Peyer's patch (tissue), 4 donors: ENCODE data around the gene ABR. TPM values are rescaled to one million over a fixed set of nuclear protein-coding genes. Genes with fewer than 3 reads are reported as not detected.

Experiments
- DNase-seq, 3 donors: peaks; one replicate each; pipeline ENCODE4 v3.0.0-alpha.2; 2017 to 2019
- H3K27ac ChIP-seq, 4 donors: fragments of 200-600 bp; sonication (generic); one replicate each; pipeline ENCODE4 v1.5.1; 2016 to 2019
- H3K27me3 ChIP-seq, 2 donors: fragments of 200-600 bp; sonication (generic); one replicate each; pipeline ENCODE4 v1.5.1; 2019
- H3K36me3 ChIP-seq, 3 donors: fragments of 200-600 bp; sonication (generic); one replicate each; pipeline ENCODE4 v1.5.1; 2016 to 2019
- H3K4me1 ChIP-seq, 4 donors: fragments of 200-600 bp; sonication (generic); one replicate each; pipeline ENCODE4 v1.5.1; 2016 to 2019
- H3K4me3 ChIP-seq, 4 donors: fragments of 200-600 bp; sonication (generic); 1 replicate in 3 of 4; 2 replicates in 1 of 4; pipeline ENCODE4 v1.5.1; 2016 to 2019; ENCODE audit warnings: mild to moderate bottlenecking in 1 of 4
- H3K9me3 ChIP-seq, 4 donors: fragments of 200-600 bp; sonication (generic); one replicate each; pipeline ENCODE4 v1.5.1; 2016 to 2019; ENCODE audit warnings: mild to moderate bottlenecking in 1 of 4
- CTCF ChIP-seq, 6 experiments: fragments of 450-650 bp in 4 of 6; fragments of 200-600 bp in 2 of 6; sonication (generic) in 1 of 6; IDR thresholded peaks; one replicate each; pipeline ENCODE4 v1.5.1; 2017 to 2019; ENCODE audit warnings: antibody characterized with exemption in 6 of 6, mild to moderate bottlenecking in 3 of 6, moderate library complexity in 1 of 6
- POLR2A ChIP-seq, 2 donors: fragments of 450-650 bp; IDR thresholded peaks; one replicate each; pipeline ENCODE4 v1.5.1; 2017; ENCODE audit warnings: antibody characterized with exemption in 2 of 2, mild to moderate bottlenecking in 2 of 2, moderate library complexity in 2 of 2
- total RNA-seq, 4 donors: library from RNA; depleted of rRNA; stranded (reverse); fragments of >200 nt; gene quantifications; one replicate each; pipeline ENCODE4 v1.1.0, GENCODE V29; 2016

Gene ABR
- total RNA-seq, 4 donors from 2014 or later = 220 to 753 (median 440) TPM

GRCh38 chr17:1226308-1226707, 46.5 kb upstream of the ABR start:
- DNase-seq = no peak
- Histone ChIP-seq H3K27ac (no peak overlapping the region), H3K9me3 (no peaks in the 10 kb centered on the region), H3K4me3 (no peak overlapping the region), H3K4me1 (peaks cover 0 to 34% (median 15%) of the 10 kb centered on the region in 4 donors), H3K27me3 (no peaks in the 10 kb centered on the region), H3K36me3 (no peaks in the 10 kb centered on the region)
- TF ChIP-seq POLR2A (IDR thresholded peaks at IDR 0.05) (no peak), CTCF (IDR thresholded peaks at IDR 0.05) (no peak)

GRCh38 chr17:1224330-1224729, 44.5 kb upstream of the ABR start:
- TF ChIP-seq POLR2A (IDR thresholded peaks at IDR 0.05) (no peak), CTCF (IDR thresholded peaks at IDR 0.05) (no peak)
- Histone ChIP-seq H3K4me1 (peaks cover 0 to 20% (median 8%) of the 10 kb centered on the region in 4 donors), H3K36me3 (no peaks in the 10 kb centered on the region), H3K9me3 (no peaks in the 10 kb centered on the region), H3K4me3 (no peak overlapping the region), H3K27me3 (no peaks in the 10 kb centered on the region), H3K27ac (peak overlapping the region in 2 of 4 donors; percentile 36 to 57)
- DNase-seq = peak in 1 of 3 donors; percentile 62

GRCh38 chr17:1223662-1224061, 43.9 kb upstream of the ABR start:
- no peak for DNase-seq
- H3K4me1 ChIP-seq = peaks cover 0 to 17% (median 5%) of the 10 kb centered on the region in 4 donors
- peak overlapping the region in 1 of 4 donors; percentile 57 for H3K27ac ChIP-seq
- H3K4me3 ChIP-seq = no peak overlapping the region
- H3K9me3 ChIP-seq = no peaks in the 10 kb centered on the region
- H3K27me3 ChIP-seq = no peaks in the 10 kb centered on the region
- TF ChIP-seq POLR2A (IDR thresholded peaks at IDR 0.05) = no peak
- no peak for TF ChIP-seq CTCF (IDR thresholded peaks at IDR 0.05)
- no peaks in the 10 kb centered on the region for H3K36me3 ChIP-seq

- DNase-seq = no peak
- no peak overlapping the region for H3K27ac ChIP-seq
- no peaks in the 10 kb centered on the region for H3K9me3 ChIP-seq
- TF ChIP-seq CTCF (IDR thresholded peaks at IDR 0.05) (no peak), POLR2A (IDR thresholded peaks at IDR 0.05) (no peak)
- H3K36me3 ChIP-seq = no peaks in the 10 kb centered on the region
- no peak overlapping the region for H3K4me3 ChIP-seq
- H3K4me1 ChIP-seq = peaks cover 0 to 5% (median 0%) of the 10 kb centered on the region in 4 donors
- H3K27me3 ChIP-seq = no peaks in the 10 kb centered on the region
Observed at GRCh38 chr17:1222321-1222720, 42.5 kb upstream of the ABR start.

GRCh38 chr17:1221209-1221608, 41.4 kb upstream of the ABR start:
- TF ChIP-seq CTCF (IDR thresholded peaks at IDR 0.05) (no peak), POLR2A (IDR thresholded peaks at IDR 0.05) (no peak)

GRCh38 chr17:1220346-1220745, 40.6 kb upstream of the ABR start:
- no peaks in the 10 kb centered on the region for H3K9me3 ChIP-seq
- no peak overlapping the region for H3K4me3 ChIP-seq
- H3K4me1 ChIP-seq = no peaks in the 10 kb centered on the region
- no peak overlapping the region for H3K27ac ChIP-seq
- TF ChIP-seq POLR2A (IDR thresholded peaks at IDR 0.05) = no peak
- no peak for TF ChIP-seq CTCF (IDR thresholded peaks at IDR 0.05)
- no peaks in the 10 kb centered on the region for H3K36me3 ChIP-seq
- no peaks in the 10 kb centered on the region for H3K27me3 ChIP-seq
- DNase-seq = no peak

More at GRCh38 chr17:1221209-1221608, 41.4 kb upstream of the ABR start:
- H3K9me3 ChIP-seq = no peaks in the 10 kb centered on the region
- H3K36me3 ChIP-seq = no peaks in the 10 kb centered on the region
- no peaks in the 10 kb centered on the region for H3K27me3 ChIP-seq
- no peak overlapping the region for H3K4me3 ChIP-seq
- no peak overlapping the region for H3K27ac ChIP-seq
- H3K4me1 ChIP-seq = no peaks in the 10 kb centered on the region
- DNase-seq = no peak
